GM21786 (cell line): Measurements from ENCODE around the gene ARHGAP8.

Source experiments
- ATAC-seq: cut with Tn5 transposase; IDR thresholded peaks from one replicate; pipeline ENCODE4 v1.9.1; 2021; ENCODE audit not compliant: unreplicated experiment

The ARHGAP8 gene

GRCh38 chr22:44752285-44753188, at the start of gene ARHGAP8:
ARHGAP8 (plus strand) TSS chr22:44752575; CDS start chr22:44786528, 33,953 bp downstream.
- ATAC-seq = no peak

- ATAC-seq = no peak
Observed at GRCh38 chr22:44703255-44703870, 49.0 kb upstream of the ARHGAP8 start.

- no peak for ATAC-seq
Observed at GRCh38 chr22:44704159-44705021, 48.0 kb upstream of the ARHGAP8 start.

- no peak for ATAC-seq
Observed at GRCh38 chr22:44705022-44705297, 47.4 kb upstream of the ARHGAP8 start.

GRCh38 chr22:44706488-44706887, 45.9 kb upstream of the ARHGAP8 start:
- ATAC-seq = no peak

- ATAC-seq = no peak
Observed at GRCh38 chr22:44707178-44707577, 45.2 kb upstream of the ARHGAP8 start.

- ATAC-seq = no peak
Observed at GRCh38 chr22:44707752-44708151, 44.6 kb upstream of the ARHGAP8 start.

GRCh38 chr22:44709881-44710392, 42.4 kb upstream of the ARHGAP8 start:
- no peak for ATAC-seq

GRCh38 chr22:44710474-44711240, 41.7 kb upstream of the ARHGAP8 start:
- ATAC-seq = no peak

GRCh38 chr22:44711241-44711560, 41.2 kb upstream of the ARHGAP8 start:
- no peak for ATAC-seq

GRCh38 chr22:44711690-44712555, 40.5 kb upstream of the ARHGAP8 start:
- ATAC-seq = no peak

GRCh38 chr22:44712962-44713361, 39.4 kb upstream of the ARHGAP8 start:
- no peak for ATAC-seq

GRCh38 chr22:44714703-44715350, 37.5 kb upstream of the ARHGAP8 start:
- no peak for ATAC-seq

- no peak for ATAC-seq
Observed at GRCh38 chr22:44718418-44718817, 34.0 kb upstream of the ARHGAP8 start.

- ATAC-seq = no peak
Observed at GRCh38 chr22:44719586-44720368, 32.6 kb upstream of the ARHGAP8 start.

GRCh38 chr22:44721213-44721612, 31.2 kb upstream of the ARHGAP8 start:
- no peak for ATAC-seq

- ATAC-seq = no peak
Observed at GRCh38 chr22:44722611-44723010, 29.8 kb upstream of the ARHGAP8 start.

- no peak for ATAC-seq
Observed at GRCh38 chr22:44723801-44724200, 28.6 kb upstream of the ARHGAP8 start.

GRCh38 chr22:44724416-44724815, 28.0 kb upstream of the ARHGAP8 start:
- no peak for ATAC-seq
